ENCODE results near the gene ZFYVE21. TPM values are rescaled to one million over a fixed set of nuclear protein-coding genes. Genes with fewer than 3 reads are reported as not detected.
"Not testable (repeated sequence)": the region's sequence is repeated elsewhere in the genome, so short reads cannot be mapped to it uniquely, and the experiment has no call there.

ZFYVE21 gene
- total RNA-seq, 1 donor from 2014 or later, result 76.1 TPM

DNA sequence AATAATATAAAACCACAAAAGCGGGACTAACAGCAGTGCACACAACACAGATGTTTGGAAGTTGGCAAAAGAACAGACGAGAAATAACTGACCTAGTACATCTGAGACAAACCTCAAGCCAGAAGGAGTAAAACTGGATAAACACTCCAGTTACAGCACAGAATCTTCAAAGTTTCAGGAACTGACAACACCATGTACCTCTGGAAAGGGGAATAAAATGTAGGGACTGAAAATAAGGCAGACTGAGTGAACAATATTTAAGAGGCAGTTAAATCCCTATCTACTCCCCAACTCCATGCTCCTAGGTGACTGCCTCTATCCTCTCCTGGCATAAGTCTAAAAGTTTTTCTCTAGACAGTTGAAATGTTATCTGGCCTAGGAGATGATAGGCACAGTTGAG lies 57.9 kb downstream of the ZFYVE21 start:
- no peaks in the 10 kb centered on the region for H3K27me3 ChIP-seq (ENCODE audit: control insufficient read depth, insufficient read depth, low read length)
- peaks cover 7% of the 10 kb centered on the region for H3K36me3 ChIP-seq (ENCODE audit: control insufficient read depth, insufficient read depth, low read length)
- no peak for TF ChIP-seq CTCF (IDR thresholded peaks at IDR 0.05; ENCODE audit: insufficient read depth, low read length, severe bottlenecking)
- DNase-seq (ENCODE audit: low read depth) (no peak), FAIRE-seq (no peak)
- no peak overlapping the region for H3K4me3 ChIP-seq (ENCODE audit: low read depth, low read length)

- no peak for FAIRE-seq
- H3K36me3 ChIP-seq (ENCODE audit: control insufficient read depth, insufficient read depth, low read length), result peaks cover 7% of the 10 kb centered on the region
- H3K4me3 ChIP-seq (ENCODE audit: low read depth, low read length), result no peak overlapping the region
- H3K27me3 ChIP-seq (ENCODE audit: control insufficient read depth, insufficient read depth, low read length), result no peaks in the 10 kb centered on the region
- TF ChIP-seq CTCF (IDR thresholded peaks at IDR 0.05; ENCODE audit: insufficient read depth, low read length, severe bottlenecking), result no peak
- no peak for DNase-seq (ENCODE audit: low read depth)
Measured at GRCh38 chr14:103775506-103775905, 59.9 kb downstream of the ZFYVE21 start.

DNA sequence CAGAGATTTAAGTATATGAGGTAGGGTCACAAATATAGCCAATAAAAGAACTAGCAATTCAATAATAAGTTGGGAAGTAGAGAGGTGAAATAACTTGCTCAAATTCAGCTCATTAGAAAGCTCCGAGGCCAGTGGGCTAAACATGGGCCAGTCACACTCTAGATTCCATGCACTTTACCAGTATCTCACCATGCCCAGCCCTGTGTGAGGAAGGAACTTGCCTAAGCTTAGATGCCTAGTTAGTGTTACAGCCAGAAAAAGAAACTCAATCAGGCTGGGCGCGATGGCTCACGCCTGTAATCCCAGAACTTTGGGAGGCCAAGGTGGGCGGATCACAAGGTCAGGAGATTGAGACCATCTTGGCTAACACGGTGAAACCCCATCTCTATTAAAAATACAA lies 60.7 kb downstream of the ZFYVE21 start:
- not testable (repeated sequence) for DNase-seq (ENCODE audit: low read depth); FAIRE-seq; H3K4me3 ChIP-seq (ENCODE audit: low read depth, low read length); H3K27me3 ChIP-seq (ENCODE audit: control insufficient read depth, insufficient read depth, low read length); H3K36me3 ChIP-seq (ENCODE audit: control insufficient read depth, insufficient read depth, low read length)

DNA sequence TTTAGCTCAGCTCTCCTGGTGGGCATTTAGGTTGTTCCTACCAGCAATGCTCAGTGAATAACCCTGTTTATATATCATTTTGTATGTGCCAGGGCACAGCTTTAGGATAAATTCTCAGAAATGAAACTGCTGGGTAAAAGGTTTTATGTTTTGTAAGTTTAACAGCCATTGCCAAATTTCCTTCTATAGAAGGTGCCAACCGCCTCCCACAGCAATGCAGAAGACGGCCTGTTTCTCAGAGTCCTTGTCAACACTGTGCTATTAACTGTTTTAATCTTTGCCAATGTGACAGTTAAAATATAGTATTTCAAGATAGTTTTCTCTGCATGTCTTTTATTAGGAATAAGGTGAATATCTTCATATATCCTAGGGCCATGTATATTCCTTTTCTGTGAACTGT lies 66.8 kb downstream of the ZFYVE21 start:
- DNase-seq (ENCODE audit: low read depth), result no peak
- Histone ChIP-seq H3K27me3 (ENCODE audit: control insufficient read depth, insufficient read depth, low read length) (no peaks in the 10 kb centered on the region), H3K36me3 (ENCODE audit: control insufficient read depth, insufficient read depth, low read length) (peaks cover 5% of the 10 kb centered on the region), H3K4me3 (ENCODE audit: low read depth, low read length) (no peak overlapping the region)
- TF ChIP-seq CTCF (IDR thresholded peaks at IDR 0.05; ENCODE audit: insufficient read depth, low read length, severe bottlenecking), result no peak
- FAIRE-seq, result no peak

Other genes with a start within 250 kb of the ZFYVE21 start
- gene CKB, start 193.0 kb upstream of the ZFYVE21 start, total RNA-seq, result 31.3 and 50.8 TPM in 2 replicates
- 8.7 and 13.7 TPM in 2 replicates for gene TRMT61A, start 186.6 kb upstream of the ZFYVE21 start, total RNA-seq
- gene BAG5, start 153.2 kb upstream of the ZFYVE21 start, total RNA-seq, result 41.5 and 42.9 TPM in 2 replicates
- gene COA8, start 152.8 kb upstream of the ZFYVE21 start, total RNA-seq, result 17.4 and 23.9 TPM in 2 replicates
- gene KLC1, start 86.6 kb upstream of the ZFYVE21 start, total RNA-seq, result 249 and 283 TPM in 2 replicates
- gene XRCC3, start 359 bp upstream of the ZFYVE21 start, total RNA-seq, result 4.9 and 6.1 TPM in 2 replicates
- 4.2 and 7.3 TPM in 2 replicates for gene PPP1R13B, start 131.8 kb downstream of the ZFYVE21 start, total RNA-seq
- gene TDRD9, start 212.6 kb downstream of the ZFYVE21 start, total RNA-seq, result 0.51 and 0.53 TPM in 2 replicates
- gene RD3L, start 226.7 kb downstream of the ZFYVE21 start, total RNA-seq, result not detected in 2 replicates